CD4-positive, alpha-beta T cell treated with Interleukin-15 for 1 hour (primary cell): ENCODE data around the gene SLX4.
A peak's percentile ranks its signal among the peaks of the same experiment; 100 is the strongest.
"Not testable (repeated sequence)": the region's sequence is repeated elsewhere in the genome, so short reads cannot be mapped to it uniquely, and the experiment has no call there.

Experiments used
- DNase-seq: peaks from one replicate; pipeline ENCODE4 v3.0.0-alpha.2; 2020

Gene SLX4, protein sequence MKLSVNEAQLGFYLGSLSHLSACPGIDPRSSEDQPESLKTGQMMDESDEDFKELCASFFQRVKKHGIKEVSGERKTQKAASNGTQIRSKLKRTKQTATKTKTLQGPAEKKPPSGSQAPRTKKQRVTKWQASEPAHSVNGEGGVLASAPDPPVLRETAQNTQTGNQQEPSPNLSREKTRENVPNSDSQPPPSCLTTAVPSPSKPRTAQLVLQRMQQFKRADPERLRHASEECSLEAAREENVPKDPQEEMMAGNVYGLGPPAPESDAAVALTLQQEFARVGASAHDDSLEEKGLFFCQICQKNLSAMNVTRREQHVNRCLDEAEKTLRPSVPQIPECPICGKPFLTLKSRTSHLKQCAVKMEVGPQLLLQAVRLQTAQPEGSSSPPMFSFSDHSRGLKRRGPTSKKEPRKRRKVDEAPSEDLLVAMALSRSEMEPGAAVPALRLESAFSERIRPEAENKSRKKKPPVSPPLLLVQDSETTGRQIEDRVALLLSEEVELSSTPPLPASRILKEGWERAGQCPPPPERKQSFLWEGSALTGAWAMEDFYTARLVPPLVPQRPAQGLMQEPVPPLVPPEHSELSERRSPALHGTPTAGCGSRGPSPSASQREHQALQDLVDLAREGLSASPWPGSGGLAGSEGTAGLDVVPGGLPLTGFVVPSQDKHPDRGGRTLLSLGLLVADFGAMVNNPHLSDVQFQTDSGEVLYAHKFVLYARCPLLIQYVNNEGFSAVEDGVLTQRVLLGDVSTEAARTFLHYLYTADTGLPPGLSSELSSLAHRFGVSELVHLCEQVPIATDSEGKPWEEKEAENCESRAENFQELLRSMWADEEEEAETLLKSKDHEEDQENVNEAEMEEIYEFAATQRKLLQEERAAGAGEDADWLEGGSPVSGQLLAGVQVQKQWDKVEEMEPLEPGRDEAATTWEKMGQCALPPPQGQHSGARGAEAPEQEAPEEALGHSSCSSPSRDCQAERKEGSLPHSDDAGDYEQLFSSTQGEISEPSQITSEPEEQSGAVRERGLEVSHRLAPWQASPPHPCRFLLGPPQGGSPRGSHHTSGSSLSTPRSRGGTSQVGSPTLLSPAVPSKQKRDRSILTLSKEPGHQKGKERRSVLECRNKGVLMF (N-terminal part only)

DNA sequence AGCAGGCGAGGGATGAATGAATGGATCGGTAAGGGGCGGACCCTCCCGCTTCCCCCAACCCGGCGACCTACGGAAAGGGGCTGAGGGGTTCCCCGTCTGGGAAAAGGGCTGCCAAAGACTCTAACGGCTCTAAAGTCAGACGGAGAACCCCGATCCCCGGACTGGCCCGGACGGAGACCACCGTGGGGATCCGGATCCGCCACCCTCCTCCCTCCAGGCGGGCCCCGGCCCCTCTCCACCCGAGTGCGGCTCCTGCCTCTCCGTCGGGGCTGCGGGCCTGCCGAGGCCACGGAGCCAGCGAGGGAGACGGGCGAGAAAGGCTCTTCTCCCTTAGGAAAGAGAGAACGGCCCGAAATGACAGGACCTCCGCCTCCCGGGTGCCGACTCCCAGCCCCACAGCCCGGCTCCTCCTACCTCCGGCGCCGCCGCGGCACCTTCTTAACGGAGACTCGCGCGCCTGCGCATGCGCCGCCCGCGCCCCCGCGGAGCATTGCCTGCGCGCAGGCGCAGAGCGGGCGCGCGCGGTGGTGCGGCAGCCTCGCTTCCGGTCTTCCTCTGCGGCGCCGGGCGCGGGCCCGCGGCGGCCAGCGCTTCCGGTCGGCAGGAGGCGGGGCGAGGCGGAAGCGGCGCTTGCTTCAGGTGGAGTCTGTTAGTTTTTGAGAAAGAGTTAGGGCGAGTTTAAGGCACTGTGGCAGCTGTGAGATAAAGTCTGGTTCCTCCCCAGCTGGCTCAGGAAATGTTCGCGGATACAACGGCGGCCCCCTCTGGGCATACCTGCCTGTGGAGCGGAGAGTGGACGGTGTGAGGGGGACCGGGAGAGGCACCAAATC, at the start of gene SLX4:
Gene SLX4, minus strand, starts transcription at position 461 of the 830 bp plus-strand sequence. CDS start 2,642 bp downstream, outside the sequence.
- DNase-seq, result peak; percentile 94

DNA sequence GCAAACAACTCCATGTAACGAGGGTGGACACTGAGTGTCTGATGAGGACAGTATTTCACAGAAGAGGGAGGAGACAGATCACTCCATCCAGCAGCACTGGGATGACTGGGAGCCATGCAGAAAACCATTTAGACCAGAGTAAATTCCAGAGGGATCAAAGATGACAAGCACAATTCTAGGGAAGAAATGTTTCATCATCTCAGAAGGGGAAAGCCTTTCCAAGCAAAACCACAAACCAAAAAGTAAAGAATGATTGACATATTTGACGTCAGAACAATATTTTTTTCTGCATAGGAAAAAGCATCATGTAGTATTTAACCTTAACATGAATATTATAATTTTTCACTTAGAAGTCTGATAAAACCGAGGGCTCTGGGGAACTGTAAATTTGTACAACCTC, 47.8 kb upstream of the SLX4 start:
- DNase-seq, result peak; percentile 2

DNA sequence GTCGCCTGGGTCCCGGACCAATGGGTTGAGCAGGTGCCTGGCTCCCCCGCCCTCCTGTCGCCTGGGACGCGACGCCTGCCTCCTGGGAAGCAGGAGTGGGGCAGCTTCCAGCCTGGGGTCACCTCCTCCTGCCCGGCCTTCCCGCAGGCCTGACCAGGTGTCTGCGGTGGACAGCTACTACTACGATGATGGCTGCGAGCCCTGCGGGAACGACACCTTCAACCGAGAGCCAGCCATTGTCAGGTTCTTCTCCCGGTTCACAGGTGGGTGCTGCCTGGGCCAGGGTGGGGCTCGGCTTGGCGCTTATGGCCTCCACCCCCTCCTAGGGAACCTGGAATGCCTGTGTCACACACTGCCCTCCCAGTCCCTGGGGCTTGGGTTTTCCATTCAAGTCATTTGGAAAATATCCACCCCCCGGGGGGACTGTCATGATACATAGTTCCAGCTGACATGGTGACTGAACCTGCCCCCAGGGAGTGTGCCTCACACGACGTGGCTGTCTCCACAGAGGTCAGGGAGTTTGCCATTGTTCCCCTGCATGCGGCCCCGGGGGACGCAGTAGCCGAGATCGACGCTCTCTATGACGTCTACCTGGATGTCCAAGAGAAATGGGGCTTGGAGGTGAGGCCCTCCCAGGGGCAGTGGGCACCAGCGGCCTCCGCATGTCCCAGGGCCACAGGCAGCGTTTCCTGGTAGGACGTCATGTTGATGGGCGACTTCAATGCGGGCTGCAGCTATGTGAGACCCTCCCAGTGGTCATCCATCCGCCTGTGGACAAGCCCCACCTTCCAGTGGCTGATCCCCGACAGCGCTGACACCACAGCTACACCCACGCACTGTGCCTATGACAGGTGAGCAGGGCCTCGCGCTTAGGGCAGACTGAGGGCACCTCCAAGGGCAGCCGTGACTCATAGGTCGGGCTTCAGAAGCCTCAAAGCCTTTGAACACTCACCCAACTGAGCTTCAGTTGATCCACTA, 45.4 kb upstream of the SLX4 start:
- no peak for DNase-seq

DNA sequence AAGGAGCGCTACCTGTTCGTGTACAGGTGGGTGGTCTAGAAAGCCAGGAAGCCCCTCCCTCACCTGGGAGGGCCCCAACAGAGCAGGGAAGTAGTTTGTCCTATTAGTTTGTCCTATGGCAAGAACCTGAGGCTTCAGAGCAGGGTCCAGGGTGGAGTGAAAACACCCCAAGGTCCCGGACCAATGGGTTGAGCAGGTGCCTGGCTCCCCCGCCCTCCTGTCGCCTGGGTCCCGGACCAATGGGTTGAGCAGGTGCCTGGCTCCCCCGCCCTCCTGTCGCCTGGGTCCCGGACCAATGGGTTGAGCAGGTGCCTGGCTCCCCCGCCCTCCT, 44.7 kb upstream of the SLX4 start:
- DNase-seq, result not testable (repeated sequence)

DNA sequence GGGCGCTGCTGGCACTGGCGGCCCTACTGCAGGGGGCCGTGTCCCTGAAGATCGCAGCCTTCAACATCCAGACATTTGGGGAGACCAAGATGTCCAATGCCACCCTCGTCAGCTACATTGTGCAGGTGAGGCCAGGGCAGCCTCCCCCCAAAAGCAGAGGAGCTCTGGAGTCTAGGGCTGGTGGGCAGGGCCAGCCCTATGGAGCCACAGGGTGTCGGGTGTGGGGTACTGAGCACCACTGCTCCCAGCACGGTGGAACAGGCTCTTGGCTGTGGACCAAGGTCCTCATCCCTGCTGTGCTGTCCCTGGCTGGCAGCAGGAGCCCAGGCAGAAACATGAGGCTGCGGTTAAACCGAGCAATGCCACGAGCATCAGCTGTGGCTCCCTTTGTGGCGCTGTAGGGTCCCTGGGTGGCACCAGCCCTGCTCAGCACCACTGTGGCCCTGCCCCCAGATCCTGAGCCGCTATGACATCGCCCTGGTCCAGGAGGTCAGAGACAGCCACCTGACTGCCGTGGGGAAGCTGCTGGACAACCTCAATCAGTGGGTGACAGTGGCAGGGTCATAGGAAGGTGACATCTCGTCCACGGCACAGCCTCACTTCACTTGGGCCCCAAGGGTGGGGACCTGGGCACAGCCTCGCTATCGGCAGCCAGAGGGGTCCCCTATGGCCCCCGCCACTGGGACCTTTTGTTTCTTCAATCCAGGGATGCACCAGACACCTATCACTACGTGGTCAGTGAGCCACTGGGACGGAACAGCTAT, 44.2 kb upstream of the SLX4 start:
- no peak for DNase-seq

DNA sequence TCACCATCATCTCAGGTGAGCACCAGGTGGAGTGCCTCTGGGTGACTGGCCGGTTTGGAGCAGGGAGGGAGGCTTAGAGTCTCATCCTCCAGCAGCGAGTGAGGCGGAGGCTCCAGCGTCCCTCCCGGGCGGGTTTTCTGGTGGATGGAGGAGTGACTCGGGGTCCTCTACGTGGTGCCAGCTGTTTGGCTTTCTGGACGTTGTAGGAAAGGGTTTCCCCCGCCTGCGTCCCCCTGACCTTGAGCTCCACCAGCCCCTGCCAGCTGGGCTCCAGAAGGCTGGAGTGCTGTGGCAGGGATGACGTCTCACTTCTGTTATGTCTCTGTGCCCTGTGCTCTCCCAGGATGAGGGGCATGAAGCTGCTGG, 43.6 kb upstream of the SLX4 start:
- DNase-seq, result no peak

DNA sequence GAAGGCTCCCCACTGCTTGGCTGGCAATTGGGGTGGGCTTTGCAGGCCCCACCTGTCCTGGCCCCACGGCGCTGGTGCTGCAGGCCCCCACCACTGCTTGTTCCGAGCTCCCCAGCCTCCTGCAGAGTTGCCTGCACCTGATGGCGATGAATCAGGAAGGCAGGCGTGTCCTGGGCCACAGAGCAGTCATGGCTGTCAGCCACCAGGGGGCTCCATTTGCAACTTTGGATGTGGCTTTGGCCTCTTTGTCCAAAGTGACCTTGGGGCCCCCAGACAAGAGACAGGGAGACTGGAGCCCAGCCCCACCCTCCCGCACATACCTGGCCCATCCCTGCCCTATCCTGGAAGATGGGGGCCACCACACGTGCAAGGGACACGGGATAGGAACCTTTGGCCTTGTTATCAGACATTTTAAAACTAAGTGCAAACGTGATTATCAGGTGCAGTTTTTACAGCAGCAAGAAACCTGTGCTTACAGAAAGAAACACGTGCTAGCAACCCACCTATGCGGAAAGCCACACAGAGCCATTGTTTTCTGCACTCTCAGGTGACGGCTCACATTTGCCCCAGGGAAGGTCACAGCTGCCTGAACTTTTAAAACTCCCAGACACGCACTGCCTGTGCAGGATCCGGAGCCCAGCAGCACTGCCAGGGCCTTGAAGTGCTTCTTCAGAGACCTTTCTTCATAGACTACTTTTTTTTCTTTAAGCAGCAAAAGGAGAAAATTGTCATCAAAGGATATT, 43.0 kb upstream of the SLX4 start, which contains the start of gene DNASE1:
Gene DNASE1, plus strand, starts transcription at position 443 of the 743 bp plus-strand sequence. CDS start 683 bp downstream, outside the sequence.
- peak; percentile 49 for DNase-seq

DNA sequence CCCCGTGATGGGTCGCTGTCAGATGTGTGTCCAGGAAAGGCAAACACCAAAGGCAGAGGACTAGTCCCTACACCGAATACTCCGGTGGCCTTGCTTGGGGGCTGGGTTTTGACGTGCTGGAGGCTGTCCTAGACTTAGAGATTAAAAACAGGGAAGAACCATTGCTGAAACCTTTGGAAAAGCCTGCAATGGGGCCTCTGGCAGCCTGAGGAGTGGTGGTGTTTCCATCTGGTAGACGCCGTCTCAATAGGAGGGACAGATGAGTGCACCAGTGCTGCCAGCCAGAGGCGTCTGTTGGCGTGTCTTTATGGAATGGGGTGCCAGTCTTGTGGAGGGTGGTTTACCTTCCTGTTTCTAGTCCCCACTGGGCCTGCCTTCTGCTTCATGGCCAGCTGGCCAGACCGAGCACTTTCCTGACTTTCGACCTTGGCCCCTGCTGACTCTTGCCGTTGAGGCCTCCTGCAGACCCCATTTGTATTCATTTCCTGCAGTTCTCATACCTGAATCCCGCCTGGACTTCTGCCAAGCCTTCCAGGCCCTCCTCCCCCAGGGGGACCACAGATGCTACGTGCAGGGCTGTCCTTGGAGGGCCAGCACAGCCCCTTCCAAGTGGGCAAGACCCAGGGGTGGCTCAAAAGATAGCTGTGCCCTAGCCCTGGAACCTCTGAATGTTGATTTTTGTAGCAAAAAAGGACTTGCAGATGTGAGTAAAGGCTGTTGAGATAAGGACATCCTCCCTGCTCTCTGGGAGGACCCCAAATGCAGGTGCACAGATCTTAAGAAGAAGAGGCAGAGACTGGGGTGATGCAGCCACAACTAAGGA, 41.2 kb upstream of the SLX4 start:
- no peak for DNase-seq

- DNase-seq, result no peak
Measured at GRCh38 chr16:3651461-3652372, 40.3 kb upstream of the SLX4 start.

DNA sequence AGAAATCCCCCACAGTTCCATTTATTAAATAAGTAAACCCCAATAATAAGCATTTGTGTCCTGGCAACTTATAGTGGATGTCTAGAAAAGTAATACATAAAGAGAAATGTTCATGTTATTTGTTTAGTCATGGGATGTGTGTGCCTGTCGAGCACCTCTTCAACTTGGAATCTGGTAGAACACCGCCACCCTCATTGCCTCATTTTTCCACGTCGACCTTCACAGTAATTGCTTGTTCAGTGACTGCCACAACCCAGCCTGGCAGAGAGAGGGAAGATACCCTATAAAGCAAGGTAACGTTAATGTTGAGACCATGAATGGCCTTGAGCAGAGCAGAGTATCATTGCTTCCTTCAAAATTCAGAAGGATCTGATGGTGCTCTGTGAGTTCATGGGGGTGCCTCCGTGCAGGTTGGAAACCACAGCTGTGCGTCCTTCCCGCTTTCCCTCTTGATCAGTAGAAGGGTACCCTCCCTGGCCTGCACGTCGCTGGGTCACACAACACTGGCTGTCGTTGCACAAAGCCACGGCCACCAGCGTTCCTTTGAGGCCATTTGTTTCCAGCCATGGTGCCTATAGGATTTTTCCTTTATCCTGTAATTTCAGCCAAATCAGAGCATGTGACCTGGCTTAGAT, 39.3 kb upstream of the SLX4 start:
- DNase-seq, result no peak

DNA sequence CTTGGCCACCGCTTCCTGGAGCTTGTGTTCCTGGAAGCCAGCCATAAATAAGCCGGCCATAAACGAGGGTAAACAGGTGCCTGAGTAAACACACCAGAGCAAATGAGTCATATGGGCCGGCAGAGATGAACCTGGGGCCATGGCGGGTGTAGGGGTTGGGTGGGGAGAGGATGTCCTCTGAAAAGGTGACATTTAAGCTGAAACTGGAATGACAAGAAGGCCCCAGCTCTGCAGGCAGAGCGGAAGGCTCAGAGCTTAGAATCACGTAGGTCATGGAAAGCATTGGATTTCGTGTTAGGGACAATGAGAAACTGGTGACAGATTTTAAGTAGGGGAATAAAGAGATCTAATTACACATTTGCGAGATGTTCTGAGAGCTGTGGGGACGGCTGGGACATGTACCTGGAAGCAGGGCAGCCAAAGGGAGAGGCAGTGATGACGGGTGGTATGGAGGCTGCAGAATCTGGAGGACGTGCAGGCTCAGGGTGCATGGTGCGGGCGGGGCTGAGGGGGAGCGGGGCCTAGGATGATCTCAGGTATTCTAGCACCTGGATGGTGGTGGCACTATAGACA, 35.0 kb upstream of the SLX4 start:
- no peak for DNase-seq

GRCh38 chr16:3645504-3646347, 34.3 kb upstream of the SLX4 start:
- no peak for DNase-seq

DNA sequence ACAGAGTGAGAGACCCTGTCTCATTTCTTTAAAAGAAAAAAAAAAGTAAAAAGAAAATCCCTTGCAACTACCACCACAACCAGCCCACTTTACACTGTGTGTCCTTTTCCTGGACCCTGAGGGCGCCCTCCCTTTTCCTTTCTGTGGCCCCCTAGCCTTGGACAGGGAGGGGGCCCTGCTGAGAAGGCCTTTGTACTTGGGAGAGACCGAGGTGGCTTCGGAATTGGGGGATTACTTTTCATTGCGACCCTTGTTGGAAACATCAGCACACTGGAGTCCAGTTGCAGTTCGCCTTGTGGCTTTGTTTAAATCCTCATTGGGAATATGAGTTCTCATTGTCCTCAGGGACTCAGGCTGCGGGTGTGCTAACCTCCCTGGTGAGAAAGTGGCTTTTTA, 33.7 kb upstream of the SLX4 start:
- no peak for DNase-seq

DNA sequence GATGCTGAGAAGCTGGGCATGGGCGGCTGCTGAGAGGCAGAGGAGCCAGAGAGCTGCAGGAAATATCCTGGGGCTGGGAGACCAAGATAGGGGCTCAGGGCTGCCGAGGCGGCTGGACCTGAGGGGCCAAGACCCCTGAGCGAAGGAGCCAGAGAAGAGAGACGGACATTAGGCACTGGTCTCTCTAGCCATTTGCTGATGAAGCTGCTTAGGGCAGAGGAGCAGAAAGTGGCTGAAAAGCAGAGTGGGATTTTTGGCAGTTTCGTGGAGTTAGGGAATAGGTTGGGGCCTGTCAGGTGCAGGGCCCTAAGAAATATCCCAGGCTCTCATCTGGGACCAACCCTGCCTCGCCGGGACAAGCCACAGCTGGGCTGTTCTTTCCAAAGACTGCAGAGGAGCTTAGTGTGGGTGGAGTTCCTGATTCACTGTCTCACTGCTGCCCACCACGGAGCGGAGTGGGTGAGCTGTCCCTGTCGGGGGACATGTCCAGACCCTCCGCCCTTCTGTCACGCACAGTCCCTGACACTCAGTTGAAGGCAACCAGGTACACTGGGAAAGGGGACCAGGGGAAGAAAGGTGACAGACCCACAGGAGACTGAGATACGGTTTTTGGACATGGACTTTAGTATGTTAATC, 31.8 kb upstream of the SLX4 start:
- DNase-seq, result no peak

DNA sequence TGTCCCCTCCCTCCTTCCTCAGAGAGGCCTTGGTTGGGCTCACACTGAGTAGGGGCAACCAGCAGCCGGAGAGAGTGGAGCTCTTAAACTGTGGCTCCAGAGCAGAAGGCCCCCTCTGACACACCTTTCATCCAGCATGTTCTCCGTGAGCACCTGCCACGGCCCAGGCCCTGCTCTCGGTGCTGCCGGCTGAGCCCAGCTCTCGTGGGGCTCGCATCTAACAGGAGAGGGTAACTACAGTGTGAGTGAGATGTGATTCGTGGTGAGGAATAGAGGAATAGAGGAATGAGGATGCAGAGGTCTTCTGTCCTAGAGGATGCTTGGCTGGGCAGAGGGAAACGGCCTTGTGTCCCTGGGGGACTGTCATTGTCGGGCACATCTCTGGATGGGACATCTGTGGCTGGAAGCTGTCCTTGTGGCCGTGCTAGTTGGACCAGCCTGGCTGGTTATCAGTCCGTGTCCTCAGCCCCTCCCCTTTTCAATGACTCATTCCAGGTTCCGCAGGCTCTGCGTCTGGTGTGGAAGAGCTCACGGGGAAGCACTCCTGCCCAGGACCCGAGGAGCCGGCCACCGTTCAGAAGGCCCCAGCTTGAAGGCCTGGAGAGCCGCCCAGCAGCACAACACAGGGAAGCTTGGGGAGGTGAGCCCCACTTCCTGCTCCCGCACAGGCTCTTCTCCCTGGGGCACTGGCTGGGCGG, 31.1 kb upstream of the SLX4 start:
- DNase-seq, result no peak
